GM13977 (cell line): ENCODE measurements around the gene TREH.
"Not testable (repeated sequence)": the region's sequence is repeated elsewhere in the genome, so short reads cannot be mapped to it uniquely, and the experiment has no call there.

Source experiments
- DNase-seq: peaks from one replicate; pipeline ENCODE4 v3.0.0; 2012; ENCODE audit warnings: low spot score
- in situ Hi-C: fragments of 300-500 bp; cut with MboI; formaldehyde crosslinking; loops from one replicate; pipeline ENCODE4 v1.12.0; 2022; ENCODE audit warnings: low sequenced_read_pairs, low pct_unique_long_range_greater_than_20kb, mixed read lengths, inconsistent platforms; ENCODE audit not compliant: unreplicated experiment
- TF ChIP-seq, protein P1 (sequence below): IDR thresholded peaks from 2 replicates; pipeline ENCODE4 v1.5.1; 2012; ENCODE audit warnings: mild to moderate bottlenecking, control low read depth; ENCODE audit not compliant: insufficient read depth; ENCODE audit errors: extremely low read depth, missing control alignments

The TREH gene, protein sequence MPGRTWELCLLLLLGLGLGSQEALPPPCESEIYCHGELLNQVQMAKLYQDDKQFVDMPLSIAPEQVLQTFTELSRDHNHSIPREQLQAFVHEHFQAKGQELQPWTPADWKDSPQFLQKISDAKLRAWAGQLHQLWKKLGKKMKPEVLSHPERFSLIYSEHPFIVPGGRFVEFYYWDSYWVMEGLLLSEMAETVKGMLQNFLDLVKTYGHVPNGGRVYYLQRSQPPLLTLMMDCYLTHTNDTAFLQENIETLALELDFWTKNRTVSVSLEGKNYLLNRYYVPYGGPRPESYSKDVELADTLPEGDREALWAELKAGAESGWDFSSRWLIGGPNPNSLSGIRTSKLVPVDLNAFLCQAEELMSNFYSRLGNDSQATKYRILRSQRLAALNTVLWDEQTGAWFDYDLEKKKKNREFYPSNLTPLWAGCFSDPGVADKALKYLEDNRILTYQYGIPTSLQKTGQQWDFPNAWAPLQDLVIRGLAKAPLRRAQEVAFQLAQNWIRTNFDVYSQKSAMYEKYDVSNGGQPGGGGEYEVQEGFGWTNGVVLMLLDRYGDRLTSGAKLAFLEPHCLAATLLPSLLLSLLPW

DNA sequence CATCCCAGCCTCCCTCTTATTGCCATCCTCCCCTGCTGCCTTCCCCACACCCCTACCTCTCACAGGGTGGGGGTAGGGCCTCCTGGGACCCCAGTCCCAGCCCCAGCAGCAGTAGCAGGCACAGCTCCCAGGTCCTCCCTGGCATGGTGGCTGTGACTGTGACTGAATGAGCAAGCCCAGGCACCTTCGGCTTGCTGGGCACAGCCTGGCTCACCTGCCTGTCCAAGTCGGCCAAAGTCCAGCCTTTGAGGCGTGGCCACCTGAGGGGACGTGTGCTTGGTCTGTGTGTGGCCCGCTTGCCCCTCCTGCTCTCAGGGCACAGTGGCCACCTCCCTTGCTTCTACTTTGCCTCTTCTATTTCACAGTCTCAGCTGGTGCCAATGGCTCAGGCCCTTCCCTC is at the start of gene TREH:
Gene TREH (minus strand): TSS at position 168 of the 400 bp plus-strand sequence. CDS start 23 bp downstream, at position 145.
- TF ChIP-seq, protein P1, sequence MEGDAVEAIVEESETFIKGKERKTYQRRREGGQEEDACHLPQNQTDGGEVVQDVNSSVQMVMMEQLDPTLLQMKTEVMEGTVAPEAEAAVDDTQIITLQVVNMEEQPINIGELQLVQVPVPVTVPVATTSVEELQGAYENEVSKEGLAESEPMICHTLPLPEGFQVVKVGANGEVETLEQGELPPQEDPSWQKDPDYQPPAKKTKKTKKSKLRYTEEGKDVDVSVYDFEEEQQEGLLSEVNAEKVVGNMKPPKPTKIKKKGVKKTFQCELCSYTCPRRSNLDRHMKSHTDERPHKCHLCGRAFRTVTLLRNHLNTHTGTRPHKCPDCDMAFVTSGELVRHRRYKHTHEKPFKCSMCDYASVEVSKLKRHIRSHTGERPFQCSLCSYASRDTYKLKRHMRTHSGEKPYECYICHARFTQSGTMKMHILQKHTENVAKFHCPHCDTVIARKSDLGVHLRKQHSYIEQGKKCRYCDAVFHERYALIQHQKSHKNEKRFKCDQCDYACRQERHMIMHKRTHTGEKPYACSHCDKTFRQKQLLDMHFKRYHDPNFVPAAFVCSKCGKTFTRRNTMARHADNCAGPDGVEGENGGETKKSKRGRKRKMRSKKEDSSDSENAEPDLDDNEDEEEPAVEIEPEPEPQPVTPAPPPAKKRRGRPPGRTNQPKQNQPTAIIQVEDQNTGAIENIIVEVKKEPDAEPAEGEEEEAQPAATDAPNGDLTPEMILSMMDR: no peak
- DNase-seq: no peak
- in situ Hi-C loops: loop anchor here (25.0 kb wide), 1 partner anchor 258 kb away; the partner anchor contains the start of gene BCL9L

DNA sequence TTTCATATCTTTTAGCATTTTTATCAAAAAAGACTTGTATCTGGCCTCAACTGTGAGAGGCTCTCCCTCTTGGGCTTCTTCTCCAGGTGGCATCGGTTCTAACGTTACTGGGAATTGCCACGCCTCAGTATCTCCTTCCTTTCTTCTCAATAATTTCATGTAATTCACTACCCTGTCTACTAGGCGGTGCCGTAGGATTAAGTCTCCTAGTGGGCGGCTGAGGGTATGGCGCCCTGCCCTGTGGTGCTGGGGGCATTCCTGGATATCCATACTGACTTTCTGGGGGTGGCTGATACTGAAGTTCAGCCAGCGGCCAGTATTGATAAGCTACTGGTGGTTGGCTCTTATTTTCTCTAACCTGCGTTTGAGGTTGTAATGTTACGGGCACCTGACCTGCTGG is 48.7 kb upstream of the TREH start:
- DNase-seq, in situ Hi-C loops: not testable (repeated sequence)

DNA sequence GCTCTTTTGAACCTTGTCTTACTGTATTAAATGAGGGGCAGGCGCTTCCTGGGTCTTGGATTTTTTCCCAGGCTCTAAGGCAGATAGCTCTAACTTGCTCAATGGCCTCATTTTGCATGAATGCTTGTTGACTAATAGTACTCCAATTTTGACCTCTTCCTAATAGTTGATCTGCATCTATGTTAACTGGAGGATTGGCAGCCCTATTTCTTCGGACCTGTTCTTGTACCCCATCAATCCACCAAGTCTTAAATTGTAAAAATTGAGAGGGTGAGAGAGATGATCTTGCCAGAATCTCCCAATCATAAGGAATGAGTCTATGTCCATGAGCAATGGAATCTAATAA is 48.2 kb upstream of the TREH start:
- in situ Hi-C loops: not testable (repeated sequence)

DNA sequence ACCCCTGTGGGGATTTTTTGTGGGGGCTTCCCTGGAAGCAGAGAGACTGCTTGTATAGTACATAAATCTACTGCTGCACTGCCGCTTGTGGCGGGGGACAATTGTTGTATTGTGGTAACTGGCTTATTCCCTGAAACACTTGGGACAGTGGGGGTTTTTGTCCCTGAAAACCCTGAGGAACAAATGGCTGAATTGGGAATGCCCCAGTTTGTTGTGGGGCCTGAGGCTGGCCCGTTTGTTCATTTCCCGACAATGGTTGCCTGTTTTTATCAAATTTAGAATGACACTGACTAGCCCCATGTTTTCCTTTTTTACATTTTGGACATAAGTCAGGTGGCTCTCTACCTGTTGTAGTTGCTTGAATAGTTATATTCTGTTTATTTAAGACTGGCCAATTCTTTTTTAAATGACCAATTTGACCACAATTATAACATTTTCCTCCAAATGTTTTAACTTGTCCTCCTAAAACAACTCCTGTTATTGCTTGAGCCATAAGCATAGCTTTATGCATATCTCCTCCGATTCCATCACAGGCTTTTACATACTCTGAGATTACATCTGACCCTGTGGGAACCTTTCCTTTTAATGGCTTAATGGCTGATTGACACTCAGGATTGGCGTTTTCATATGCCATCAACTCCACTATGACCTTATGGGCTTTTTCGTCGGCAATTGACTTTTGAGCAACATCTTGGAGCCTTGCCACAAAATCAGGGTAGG is 47.7 kb upstream of the TREH start:
- in situ Hi-C loops, DNase-seq: not testable (repeated sequence)

More for the DNA sequence above, 48.2 kb upstream of the TREH start:
- not testable (repeated sequence) for DNase-seq

DNA sequence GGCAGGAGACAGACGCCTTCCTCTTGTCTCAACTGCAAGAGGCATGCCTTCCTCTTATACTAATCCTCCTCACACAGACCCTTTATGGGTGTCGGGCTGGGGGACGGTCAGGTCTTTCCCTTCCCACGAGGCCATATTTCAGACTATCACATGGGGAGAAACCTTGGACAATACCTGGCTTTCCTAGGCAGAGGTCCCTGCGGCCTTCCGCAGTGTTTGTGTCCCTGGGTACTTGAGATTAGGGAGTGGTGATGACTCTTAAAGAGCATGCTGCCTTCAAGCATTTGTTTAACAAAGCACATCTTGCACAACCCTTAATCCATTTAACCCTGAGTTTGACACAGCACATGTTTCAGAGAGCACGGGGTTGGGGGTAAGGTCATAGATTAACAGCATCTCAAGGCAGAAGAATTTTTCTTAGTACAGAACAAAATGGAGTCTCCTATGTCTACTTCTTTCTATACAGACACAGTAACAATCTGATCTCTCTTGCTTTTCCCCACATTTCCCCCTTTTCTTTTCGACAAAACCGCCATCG is 42.1 kb upstream of the TREH start:
- DNase-seq, in situ Hi-C loops: not testable (repeated sequence)

DNA sequence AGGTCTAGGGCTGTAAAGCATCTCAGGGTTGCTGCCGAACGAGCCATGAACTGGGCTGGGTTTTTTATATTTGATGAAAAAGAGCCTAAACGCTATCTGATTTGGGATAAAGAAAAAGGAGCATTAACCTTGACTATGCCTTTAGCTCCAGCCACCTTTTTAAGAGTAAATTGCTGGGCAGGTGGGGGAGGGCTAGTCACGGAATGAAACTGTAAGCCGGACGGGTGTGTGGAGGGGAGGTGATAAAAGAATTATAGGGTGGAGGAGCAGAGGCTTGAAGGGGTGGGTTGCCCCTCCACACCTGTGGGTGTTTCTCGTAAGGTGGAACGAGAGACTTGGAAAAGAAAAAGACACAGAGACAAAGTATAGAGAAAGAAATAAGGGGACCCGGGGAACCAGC is 41.3 kb upstream of the TREH start:
- in situ Hi-C loops, DNase-seq: not testable (repeated sequence)

DNA sequence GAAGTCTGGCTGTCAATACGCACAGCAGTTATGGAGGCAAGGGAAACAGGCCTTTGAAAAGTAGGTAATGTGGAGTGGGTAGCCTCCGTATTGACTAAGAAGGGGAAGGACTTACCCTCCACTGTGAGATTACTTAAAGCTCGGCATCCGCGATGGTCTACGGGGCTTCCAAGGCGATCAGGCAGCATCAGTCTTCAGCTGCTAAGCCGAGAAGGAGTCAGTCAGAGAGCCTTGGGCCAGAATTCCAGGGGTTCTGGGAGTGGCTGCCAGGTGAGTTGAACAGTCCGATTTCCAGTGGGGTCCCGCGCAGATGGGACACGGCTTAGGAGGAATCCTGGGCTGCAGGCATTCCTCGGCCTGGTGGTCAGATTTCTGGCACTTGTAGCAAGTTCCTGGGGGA is 40.6 kb upstream of the TREH start:
- DNase-seq, in situ Hi-C loops: not testable (repeated sequence)

DNA sequence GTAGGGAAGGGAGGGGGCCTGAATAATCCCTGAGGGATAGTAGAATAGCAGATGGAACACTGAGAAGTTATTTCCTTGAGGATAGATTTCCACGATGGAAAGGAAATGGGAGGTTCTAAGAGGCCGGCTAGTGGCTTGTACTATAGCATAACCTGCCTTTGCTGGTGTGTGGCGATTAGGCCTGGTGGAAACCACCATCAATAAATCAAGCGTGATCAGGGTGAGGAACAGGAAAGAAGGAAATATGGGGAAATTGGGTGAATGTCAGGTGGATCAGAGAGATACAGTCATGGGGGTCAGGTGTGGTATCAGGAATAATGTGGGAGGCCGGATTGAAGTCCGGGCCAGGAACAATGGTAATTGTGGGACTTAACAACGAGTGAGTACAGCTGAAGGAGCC is 39.1 kb upstream of the TREH start:
- in situ Hi-C loops, DNase-seq: not testable (repeated sequence)

DNA sequence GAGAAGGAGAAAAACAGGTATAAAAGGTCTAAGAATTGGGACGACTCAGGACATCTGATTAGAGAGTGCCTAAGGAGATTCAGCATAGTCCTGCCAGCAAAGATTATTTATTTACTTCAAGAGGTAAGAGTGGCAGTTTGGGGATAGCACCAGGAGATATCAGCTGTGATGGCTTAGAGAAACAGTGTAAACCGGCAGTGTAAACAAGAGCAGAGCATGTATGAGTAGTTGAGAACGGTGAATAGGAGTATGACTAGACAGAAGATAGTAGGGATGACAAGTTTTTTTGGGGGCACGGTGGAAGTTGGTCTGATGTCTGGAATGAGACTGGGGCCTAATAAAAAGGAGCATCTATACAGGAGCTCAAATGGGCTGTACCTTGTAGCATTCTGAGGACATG is 38.3 kb upstream of the TREH start:
- DNase-seq, in situ Hi-C loops: not testable (repeated sequence)

DNA sequence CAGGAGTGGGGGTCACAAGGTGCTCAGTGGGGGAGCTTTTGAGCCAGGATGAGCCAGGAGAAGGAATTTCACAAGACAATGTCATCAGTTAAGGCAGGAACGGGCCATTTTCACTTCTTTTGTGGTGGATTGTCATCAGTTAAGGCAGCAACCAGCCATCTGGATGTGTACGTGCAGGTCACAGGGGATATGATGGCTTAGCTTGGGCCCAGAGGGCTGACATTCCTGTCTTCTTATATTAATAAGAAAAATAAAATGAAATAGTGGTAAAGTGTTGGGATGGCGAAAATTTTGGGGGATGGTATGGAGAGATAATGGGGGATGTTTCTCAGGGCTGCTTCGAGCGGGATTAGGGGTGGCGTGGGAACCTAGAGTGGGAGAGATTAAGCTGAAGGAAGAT is 37.8 kb upstream of the TREH start:
- in situ Hi-C loops, DNase-seq: not testable (repeated sequence)

DNA sequence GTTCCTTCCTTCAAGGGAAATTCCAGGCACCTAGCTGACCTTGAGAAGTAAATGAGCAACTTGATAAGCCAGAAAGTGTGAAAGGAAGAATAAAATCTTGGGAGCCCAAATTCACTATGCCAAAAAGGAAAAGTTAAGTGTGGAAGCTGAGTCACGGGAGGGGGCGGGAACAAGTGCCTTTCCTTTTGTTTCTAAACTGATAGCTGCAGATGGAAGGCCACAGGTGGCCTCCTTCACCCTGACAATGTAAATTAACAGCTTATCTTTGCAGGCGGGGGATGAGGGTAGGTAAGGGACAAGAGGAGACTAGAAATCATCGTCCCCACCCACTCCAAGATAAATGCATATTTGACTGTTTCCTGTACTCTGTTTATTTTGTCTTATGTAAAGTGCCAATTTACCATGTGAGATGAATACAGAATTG is 36.4 kb upstream of the TREH start:
- TF ChIP-seq, protein P1: no peak
- no peak for DNase-seq
- in situ Hi-C loops: no loop called here
